Hepatocyte (in vitro differentiated cells): Measurements from ENCODE around the gene P2RX1. TPM values are rescaled to one million over a fixed set of nuclear protein-coding genes. Genes with fewer than 3 reads are reported as not detected.

Experiments used
- DNase-seq: peaks from one replicate; pipeline ENCODE4 v3.0.0-alpha.2; 2016; ENCODE audit warnings: low spot score
- H2AFZ ChIP-seq: fragments of 200-600 bp; sonication (generic); 2 replicates; pipeline ENCODE4 v1.6.0; 2016; ENCODE audit warnings: antibody characterized with exemption, mild to moderate bottlenecking
- H3K27ac ChIP-seq: fragments of 200-600 bp; sonication (generic); 2 replicates; pipeline ENCODE4 v1.5.1; 2016; ENCODE audit warnings: mild to moderate bottlenecking
- H3K27me3 ChIP-seq: fragments of 200-600 bp; sonication (generic); 2 replicates; pipeline ENCODE4 v1.6.1; 2016
- H3K36me3 ChIP-seq: fragments of 200-600 bp; sonication (generic); replicated peaks from 2 replicates; pipeline ENCODE4 v1.5.1; 2016; ENCODE audit warnings: low read depth; ENCODE audit not compliant: insufficient read depth
- H3K4me1 ChIP-seq: fragments of 200-600 bp; sonication (generic); 2 replicates; pipeline ENCODE4 v1.5.1; 2016; ENCODE audit warnings: mild to moderate bottlenecking, moderate library complexity; ENCODE audit not compliant: insufficient read depth
- H3K4me2 ChIP-seq: fragments of 200-600 bp; sonication (generic); 2 replicates; pipeline ENCODE4 v1.6.0; 2016
- H3K4me3 ChIP-seq: fragments of 200-600 bp; sonication (generic); 2 replicates; pipeline ENCODE4 v1.5.1; 2016; ENCODE audit warnings: mild to moderate bottlenecking
- H3K79me2 ChIP-seq: fragments of 200-600 bp; sonication (generic); 2 replicates; pipeline ENCODE4 v1.6.0; 2017; ENCODE audit warnings: mild to moderate bottlenecking
- H3K9me2 ChIP-seq: fragments of 200-600 bp; sonication (generic); replicated peaks from 2 replicates; pipeline ENCODE4 v1.6.0; 2017; ENCODE audit warnings: mild to moderate bottlenecking; ENCODE audit not compliant: insufficient read depth
- H3K9me3 ChIP-seq: fragments of 200-600 bp; sonication (generic); 2 replicates; pipeline ENCODE4 v1.5.1; 2016; ENCODE audit warnings: low read depth, mild to moderate bottlenecking
- H4K20me1 ChIP-seq: fragments of 200-600 bp; sonication (generic); 2 replicates; pipeline ENCODE4 v1.6.0; 2016; ENCODE audit warnings: mild to moderate bottlenecking; ENCODE audit not compliant: insufficient read depth, poor library complexity, severe bottlenecking
- EZH2 ChIP-seq: fragments of 200-600 bp; sonication (generic); IDR thresholded peaks from 2 replicates; pipeline ENCODE4 v1.6.1; 2016; ENCODE audit warnings: antibody characterized with exemption, mild to moderate bottlenecking, borderline replicate concordance
- EZH2phosphoT487 ChIP-seq: fragments of 200-600 bp; sonication (generic); IDR thresholded peaks from one replicate; pipeline ENCODE4 v1.6.1; 2018; ENCODE audit warnings: antibody characterized with exemption, mild to moderate bottlenecking, low read depth, moderate library complexity; ENCODE audit not compliant: unreplicated experiment, severe bottlenecking
- WGBS: methylation state at CpG from one replicate; pipeline ENCODE4 v1.1.6; 2016; ENCODE audit warnings: low lambda C conversion rate; ENCODE audit errors: missing lambda C conversion rate; 5-methylcytosine and 5-hydroxymethylcytosine counted together
- polyA plus RNA-seq: library from polyadenylated mRNA; unstranded; fragments of >200 nt; fragmentation: Nextera tagmentation; extraction: Ambion mirVana; gene quantifications from 2 replicates; pipeline ENCODE4 v1.2.1, GENCODE V29; 2016
- total RNA-seq: library from RNA; depleted of rRNA; stranded (reverse); fragments of >200 nt; gene quantifications from 2 replicates; pipeline ENCODE4 v1.2.3, GENCODE V29; 2014
- TF ChIP-seq, protein P1 (sequence below): fragments of 200-600 bp; sonication (generic); IDR thresholded peaks from 2 replicates; pipeline ENCODE4 v1.5.1; 2016; ENCODE audit warnings: antibody characterized with exemption, mild to moderate bottlenecking; ENCODE audit not compliant: poor library complexity

Gene P2RX1
- total and polyA plus RNA-seq, 2 experiments from 2014 or later = 0.50 to 1.8 TPM

DNA sequence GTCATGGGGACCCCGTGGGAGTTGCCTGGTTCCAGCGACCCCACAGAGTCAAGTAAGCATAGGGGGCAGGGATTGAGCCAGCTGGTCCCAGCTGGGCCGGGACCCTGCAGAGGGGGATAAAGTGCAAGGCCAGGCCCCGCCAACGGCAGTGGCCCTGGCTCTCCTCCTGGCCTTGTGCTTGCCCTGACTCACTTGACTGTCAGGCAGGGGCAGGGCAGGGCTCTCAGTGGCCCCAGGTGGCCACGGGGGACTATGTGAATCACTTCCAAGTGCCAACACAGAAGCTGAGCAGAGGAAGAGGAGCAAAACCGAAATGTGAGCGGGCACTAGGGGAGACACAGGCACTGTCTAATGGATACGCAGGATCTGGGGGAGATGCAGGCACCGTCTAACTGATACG, 48.7 kb downstream of the P2RX1 start:
- Histone ChIP-seq H4K20me1 (no peaks in the 10 kb centered on the region), H3K27me3 (no peaks in the 10 kb centered on the region), H3K4me1 (no peaks in the 10 kb centered on the region), H3K9me3 (no peaks in the 10 kb centered on the region), H3K9me2 (no peaks in the 10 kb centered on the region), H2AFZ (no peak overlapping the region), H3K4me2 (no peak overlapping the region), H3K36me3 (no peaks in the 10 kb centered on the region), H3K79me2 (no peaks in the 10 kb centered on the region), H3K4me3 (no peak overlapping the region), H3K27ac (no peak overlapping the region)
- WGBS = 88% methylated on average over 11 of the region's 11 CpGs
- TF ChIP-seq, protein P1, sequence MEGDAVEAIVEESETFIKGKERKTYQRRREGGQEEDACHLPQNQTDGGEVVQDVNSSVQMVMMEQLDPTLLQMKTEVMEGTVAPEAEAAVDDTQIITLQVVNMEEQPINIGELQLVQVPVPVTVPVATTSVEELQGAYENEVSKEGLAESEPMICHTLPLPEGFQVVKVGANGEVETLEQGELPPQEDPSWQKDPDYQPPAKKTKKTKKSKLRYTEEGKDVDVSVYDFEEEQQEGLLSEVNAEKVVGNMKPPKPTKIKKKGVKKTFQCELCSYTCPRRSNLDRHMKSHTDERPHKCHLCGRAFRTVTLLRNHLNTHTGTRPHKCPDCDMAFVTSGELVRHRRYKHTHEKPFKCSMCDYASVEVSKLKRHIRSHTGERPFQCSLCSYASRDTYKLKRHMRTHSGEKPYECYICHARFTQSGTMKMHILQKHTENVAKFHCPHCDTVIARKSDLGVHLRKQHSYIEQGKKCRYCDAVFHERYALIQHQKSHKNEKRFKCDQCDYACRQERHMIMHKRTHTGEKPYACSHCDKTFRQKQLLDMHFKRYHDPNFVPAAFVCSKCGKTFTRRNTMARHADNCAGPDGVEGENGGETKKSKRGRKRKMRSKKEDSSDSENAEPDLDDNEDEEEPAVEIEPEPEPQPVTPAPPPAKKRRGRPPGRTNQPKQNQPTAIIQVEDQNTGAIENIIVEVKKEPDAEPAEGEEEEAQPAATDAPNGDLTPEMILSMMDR = no peak
- TF ChIP-seq EZH2 = no peak
- no peak for TF ChIP-seq EZH2phosphoT487
- no peak for DNase-seq

DNA sequence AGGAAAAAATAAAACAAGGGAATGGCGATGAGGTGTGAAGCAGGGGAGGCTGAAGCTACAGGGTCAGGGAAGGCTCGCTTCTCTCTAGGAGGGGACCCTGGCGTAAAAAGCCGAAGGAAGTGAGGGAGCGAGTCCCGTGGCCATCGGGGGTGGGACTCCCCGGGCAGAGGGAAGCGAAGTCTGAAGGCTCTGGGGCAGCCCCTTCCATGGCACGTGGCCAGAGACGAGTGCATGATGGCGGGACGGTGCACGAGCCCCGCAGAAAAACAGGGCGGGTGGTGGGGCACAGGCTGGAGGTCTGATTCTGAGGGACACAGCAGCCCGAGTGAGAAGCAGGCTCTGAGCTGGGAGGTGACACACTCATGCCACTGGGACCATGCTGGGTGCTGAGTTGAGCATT, 49.2 kb downstream of the P2RX1 start:
- 95% methylated on average over 17 of the region's 17 CpGs for WGBS
- Histone ChIP-seq H3K27me3 (no peaks in the 10 kb centered on the region), H3K27ac (no peak overlapping the region), H3K9me3 (no peaks in the 10 kb centered on the region), H4K20me1 (no peaks in the 10 kb centered on the region), H3K4me3 (no peak overlapping the region), H3K4me2 (no peak overlapping the region), H3K36me3 (no peaks in the 10 kb centered on the region), H3K9me2 (no peaks in the 10 kb centered on the region), H2AFZ (no peak overlapping the region), H3K79me2 (no peaks in the 10 kb centered on the region), H3K4me1 (no peaks in the 10 kb centered on the region)
- TF ChIP-seq, protein P1 = no peak
- no peak for TF ChIP-seq EZH2
- no peak for TF ChIP-seq EZH2phosphoT487
- no peak for DNase-seq

DNA sequence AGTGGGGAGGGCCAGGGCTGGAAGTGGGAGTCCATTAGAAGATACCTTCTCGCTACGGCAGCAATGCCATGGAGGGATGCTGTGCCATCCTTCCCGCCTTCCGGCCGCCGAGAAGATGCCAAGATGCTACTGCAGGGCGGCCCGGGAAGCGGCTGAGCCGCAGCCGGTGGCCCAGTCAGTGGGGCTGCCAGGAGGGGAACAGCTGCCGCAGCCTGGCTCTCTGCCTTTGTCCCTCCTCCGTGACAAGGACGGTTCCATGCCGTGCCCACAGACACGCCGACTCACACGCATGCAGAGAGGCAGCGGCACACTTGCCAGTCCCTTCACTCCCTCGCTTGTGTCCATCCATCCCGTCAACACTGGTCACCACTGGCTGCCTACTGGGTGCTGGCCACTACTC, 50.0 kb downstream of the P2RX1 start:
- no peaks in the 10 kb centered on the region for H3K9me3 ChIP-seq
- no peak overlapping the region for H3K27ac ChIP-seq
- no peaks in the 10 kb centered on the region for H4K20me1 ChIP-seq
- H3K4me2 ChIP-seq = no peak overlapping the region
- H3K36me3 ChIP-seq = no peaks in the 10 kb centered on the region
- DNase-seq = no peak
- H3K79me2 ChIP-seq = no peaks in the 10 kb centered on the region
- no peaks in the 10 kb centered on the region for H3K27me3 ChIP-seq
- H3K9me2 ChIP-seq = no peaks in the 10 kb centered on the region
- H2AFZ ChIP-seq = no peak overlapping the region
- TF ChIP-seq EZH2phosphoT487 = no peak
- TF ChIP-seq, protein P1 = no peak
- no peak for TF ChIP-seq EZH2
- no peak overlapping the region for H3K4me3 ChIP-seq
- WGBS = 97% methylated on average over 17 of the region's 21 CpGs
- H3K4me1 ChIP-seq = no peaks in the 10 kb centered on the region

DNA sequence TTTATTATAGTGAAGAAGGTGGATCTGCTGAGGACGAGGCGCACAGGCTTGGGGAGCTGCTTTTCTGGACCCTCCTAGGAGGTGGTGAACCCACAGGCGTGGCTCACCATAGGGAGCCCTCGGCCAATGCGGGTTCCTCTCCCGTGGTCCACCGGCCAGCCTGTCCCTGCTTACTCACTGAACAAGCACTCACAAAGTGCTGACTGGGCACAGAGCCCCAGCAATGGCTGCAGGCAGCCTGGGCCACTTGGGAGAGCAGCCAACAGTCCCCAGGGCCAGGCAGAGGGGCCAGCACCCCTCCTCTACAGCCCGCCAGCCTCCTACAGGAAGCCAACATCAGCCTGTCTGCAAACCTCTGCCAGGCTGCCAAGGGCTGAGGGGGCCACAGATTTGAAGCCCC, 51.1 kb downstream of the P2RX1 start:
- no peaks in the 10 kb centered on the region for H3K79me2 ChIP-seq
- DNase-seq = no peak
- no peaks in the 10 kb centered on the region for H3K9me2 ChIP-seq
- WGBS = 92% methylated on average over 8 of the region's 8 CpGs
- H3K27ac ChIP-seq = no peak overlapping the region
- TF ChIP-seq EZH2phosphoT487 (no peak), EZH2 (no peak)
- TF ChIP-seq, protein P1 = no peak
- no peaks in the 10 kb centered on the region for H3K4me1 ChIP-seq
- H4K20me1 ChIP-seq = no peaks in the 10 kb centered on the region
- no peaks in the 10 kb centered on the region for H3K36me3 ChIP-seq
- H3K9me3 ChIP-seq = no peaks in the 10 kb centered on the region
- no peak overlapping the region for H3K4me2 ChIP-seq
- H2AFZ ChIP-seq = no peak overlapping the region
- no peaks in the 10 kb centered on the region for H3K27me3 ChIP-seq
- no peak overlapping the region for H3K4me3 ChIP-seq
